Measurements from ENCODE around the gene COL19A1. TPM values are rescaled to one million over a fixed set of nuclear protein-coding genes. Genes with fewer than 3 reads are reported as not detected.
A peak's percentile ranks its signal among the peaks of the same experiment; 100 is the strongest.

COL19A1 gene
- total RNA-seq, 1 donor from 2014 or later: 1.4 TPM

DNA sequence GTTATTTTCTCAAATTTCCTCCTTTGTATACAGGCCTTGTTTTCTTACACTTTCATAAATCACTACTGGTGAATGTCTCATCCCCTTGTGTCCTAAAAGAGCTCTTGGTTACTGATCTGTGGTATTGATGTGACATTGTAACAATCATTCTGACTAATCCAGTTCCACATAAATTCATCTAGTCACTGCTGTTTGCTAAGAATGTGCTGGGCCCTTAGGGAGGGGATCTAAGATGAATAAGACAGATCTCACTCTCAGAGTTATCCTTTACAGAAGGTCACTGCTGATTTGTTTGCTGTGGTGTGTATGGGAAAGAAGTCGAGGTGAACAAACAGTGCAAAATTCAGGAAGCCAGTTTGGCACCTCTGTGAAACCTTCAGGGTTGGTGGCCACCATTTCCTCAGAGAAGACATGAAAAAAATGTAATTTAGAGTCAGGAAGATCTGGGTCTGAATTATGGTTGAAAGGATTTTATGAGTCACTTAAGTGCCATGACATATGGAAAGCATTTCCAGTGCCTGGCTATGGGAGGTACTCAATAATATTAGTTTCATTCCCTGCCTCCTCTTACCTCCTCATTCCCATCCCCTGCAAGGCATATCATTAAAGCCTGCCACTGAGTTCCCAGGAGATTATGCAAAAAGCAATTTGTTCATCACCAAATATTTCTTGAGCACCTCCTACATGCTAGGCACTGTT is 314.7 kb downstream of the COL19A1 start:
- no peak for DNase-seq
- ATAC-seq: no peak
- intact Hi-C loops (cut with micrococcal nuclease): no loop called here

DNA sequence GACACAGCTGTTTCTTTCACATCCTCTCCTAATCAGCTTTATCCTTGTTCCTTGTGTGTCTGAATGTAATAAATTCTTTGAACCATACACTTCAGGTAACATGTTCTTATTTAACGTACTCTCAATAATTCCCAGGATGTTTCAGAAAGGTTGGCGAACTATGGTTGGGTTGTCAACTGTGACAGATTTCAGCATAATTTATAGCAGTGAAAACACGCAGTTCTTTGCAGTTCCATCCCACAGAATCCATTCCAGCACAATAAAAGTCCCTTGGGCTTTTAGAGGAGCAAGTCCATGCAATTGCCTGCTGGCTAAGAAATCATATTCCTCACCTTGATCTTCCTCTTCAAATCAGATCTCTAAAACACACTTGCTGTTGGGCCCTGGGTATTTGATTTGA is 317.2 kb downstream of the COL19A1 start:
- DNase-seq: no peak
- ATAC-seq: no peak
- intact Hi-C loops (cut with micrococcal nuclease): no loop called here

DNA sequence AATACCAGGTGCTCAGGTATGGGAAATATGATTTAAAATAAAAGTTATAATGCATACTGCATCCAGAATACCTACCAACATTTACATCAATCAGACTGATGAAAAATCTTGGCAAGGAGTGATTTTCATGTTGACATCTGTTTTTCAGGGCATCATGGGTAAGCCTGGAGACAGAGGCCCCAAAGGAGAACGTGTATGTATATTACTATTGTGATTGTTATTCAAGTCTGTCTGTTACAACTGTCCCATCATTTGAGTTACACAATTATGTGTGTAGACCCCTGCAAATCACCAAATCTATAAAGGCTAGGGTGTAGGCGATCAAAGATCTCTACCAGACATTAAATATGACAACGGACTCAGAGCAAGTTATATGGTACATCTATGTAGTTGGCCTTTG is 318.4 kb downstream of the COL19A1 start:
- no peak for DNase-seq
- intact Hi-C loops (cut with micrococcal nuclease): no loop called here
- ATAC-seq: no peak

DNA sequence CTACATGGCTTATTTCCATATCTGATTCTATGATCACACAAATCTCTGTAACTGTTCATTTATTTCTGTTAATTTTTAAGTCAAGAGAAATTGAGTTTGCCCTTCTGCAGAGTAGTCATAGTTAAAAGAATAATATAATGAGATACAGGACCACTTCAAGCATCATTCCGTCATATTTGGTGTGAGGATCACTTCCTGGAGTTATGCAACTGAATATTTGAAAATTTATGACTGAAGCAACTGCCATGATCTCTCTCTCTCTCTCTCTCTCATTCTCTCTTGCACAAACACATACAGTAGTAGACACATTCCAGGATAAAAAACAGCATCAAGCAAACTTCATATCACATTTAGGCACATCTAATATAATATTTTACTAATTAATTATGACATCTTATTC is 320.1 kb downstream of the COL19A1 start:
- no peak for DNase-seq
- intact Hi-C loops (cut with micrococcal nuclease): no loop called here
- ATAC-seq: no peak

DNA sequence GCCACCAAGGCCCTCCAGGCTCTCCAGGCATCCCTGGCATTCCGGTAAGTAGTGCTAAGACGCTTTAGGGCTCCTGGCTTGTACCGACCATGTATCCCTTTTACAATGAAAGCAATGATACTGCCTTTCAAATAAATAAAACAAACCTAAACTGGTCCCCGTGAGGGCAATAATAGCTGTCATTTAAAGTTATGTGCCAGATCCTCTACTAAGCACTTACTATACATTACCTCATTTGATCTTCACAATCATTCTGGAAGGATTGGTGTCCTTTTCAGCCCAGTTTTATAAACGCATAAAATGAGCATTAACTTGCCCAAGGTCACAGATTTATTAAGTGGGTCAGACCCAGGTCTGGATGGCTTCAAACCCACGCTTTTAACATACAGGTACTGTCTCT is 321.8 kb downstream of the COL19A1 start:
- ATAC-seq (no peak), DNase-seq (no peak)
- intact Hi-C loops (cut with micrococcal nuclease): no loop called here

DNA sequence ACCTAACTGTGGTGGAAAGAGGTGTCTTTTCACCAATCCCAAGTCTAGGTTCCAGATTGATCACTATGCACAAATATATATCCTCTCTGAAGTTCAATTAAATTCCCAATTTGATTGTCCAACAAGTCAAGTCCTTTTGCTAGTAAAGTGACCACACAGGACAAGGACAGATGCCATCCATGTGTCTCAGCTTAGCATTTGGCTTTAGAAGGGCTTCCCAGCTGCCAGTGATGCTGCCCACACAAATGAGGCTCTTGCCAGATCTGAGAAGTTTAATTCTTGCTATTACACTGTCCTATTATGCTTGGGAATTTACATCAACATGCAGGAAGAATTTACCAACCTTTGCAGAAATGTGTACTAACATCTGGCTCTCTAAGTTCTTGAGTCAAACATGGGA is 328.1 kb downstream of the COL19A1 start:
- intact Hi-C loops (cut with micrococcal nuclease): no loop called here
- ATAC-seq: no peak

DNA sequence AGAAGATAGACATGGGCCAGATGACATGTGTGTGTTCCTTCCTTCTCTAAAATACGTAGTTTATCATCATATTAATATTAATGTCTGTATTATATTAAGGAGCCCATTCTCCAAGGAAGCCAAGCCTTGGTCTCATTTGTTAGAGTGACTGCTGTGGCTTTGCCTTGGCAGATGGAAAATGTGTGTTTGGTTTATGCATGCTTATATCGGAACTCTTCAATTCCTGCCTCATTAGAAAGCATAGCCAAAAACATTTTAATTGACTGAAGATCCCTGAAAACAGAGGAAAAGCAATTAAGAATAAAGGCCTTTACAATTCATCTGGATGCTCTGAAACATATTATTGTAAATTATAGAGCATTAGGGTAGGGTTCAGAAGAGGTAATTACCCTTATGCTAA is 330.2 kb downstream of the COL19A1 start:
- DNase-seq: no peak
- no peak for ATAC-seq
- intact Hi-C loops (cut with micrococcal nuclease): no loop called here

More for the DNA sequence above, 328.1 kb downstream of the COL19A1 start:
- no peak for DNase-seq

DNA sequence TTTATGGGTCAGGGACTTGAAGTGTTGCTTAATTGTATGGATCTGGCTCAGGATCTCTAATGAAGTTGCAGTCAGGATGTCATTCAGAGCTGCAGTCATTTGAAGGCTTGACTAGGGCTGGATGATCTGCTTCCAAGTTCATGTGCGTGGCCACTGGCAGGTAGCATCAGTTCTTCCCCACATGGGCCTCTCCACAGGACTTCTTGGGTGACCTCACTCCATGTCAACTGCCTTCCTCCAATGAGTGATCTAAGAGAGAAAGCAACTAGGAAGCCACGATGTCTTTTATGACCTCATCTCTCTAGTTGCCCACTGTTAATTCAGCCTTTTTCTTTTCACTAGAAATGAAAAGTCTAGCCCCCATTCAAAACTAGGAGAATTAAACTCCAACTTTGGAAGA is 332.4 kb downstream of the COL19A1 start:
- DNase-seq (no peak), ATAC-seq (no peak)
- intact Hi-C loops (cut with micrococcal nuclease): no loop called here

DNA sequence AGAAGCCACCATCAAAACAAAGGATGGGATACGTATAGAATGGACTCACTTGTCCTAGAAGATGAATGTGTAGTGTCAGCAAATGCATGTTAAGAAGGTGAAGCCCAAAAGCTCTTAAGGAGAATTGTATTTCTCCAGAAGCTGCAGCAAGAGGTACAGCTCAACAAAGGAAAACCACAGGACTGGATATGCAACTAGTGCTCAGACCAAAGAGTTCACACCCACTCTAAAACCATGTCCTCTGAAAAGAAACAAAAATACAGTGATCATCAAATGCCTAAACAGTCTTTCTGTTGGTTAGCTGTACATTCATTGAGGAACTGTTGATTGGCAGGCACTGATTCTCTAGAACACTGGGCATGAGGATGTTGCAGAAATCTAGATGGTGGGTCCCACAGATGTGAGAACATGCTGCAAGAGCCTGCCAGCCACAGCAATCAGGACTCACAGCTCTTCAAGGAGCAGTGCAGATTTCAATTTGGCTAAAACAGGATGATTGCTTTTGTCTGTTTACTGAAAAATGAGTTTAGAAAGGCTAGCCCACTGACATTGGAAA is 342.0 kb downstream of the COL19A1 start:
- ATAC-seq (no peak), DNase-seq (no peak)
- intact Hi-C loops (cut with micrococcal nuclease): no loop called here

DNA sequence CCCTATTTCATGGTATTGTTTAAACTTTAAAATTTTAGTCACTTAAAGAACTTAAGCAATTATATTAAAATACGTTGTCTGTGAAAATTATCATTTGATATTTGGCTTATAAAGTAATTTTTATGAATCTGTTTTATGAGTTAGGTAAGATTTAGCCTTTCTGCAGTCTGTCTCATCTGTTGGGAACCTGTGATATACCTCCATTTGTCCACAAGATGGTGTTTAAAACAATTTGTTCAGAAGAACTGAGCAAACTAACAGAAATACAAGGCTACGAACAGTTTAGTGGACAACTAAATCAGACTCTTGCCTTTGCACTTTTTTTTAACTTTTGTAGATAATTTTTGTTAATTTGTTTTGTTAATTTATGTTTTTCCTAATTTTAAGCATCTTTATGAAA is 344.1 kb downstream of the COL19A1 start:
- intact Hi-C loops (cut with micrococcal nuclease): no loop called here
- ATAC-seq (no peak), DNase-seq (no peak)

DNA sequence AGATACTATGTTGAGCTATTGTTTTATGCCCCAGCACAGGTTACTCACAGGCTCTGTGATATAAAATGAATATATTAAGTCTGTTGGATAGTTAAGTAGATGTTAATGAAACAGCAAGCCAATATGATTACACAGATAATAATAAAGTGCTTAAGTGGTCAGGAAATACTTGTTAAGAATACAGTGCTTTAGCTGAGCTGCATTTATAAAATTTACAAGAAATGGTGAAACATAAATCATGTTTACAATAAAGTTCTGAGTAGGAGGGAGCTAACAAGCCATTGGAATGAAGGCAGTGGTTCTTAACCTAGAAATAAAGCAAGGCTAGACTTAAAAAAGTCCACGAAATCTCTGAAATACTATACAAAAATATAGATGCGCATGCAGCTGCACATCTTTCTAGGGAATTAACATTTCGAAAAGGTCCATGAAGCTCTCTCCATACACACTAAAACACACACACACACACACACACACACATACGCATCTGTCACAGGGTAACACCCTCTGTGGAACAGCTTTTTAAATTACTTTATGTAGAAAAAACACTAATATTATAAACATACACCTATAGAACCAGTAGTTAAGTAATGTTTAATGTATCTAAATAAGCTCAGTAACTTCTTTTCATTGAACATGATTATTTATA is 349.2 kb downstream of the COL19A1 start:
- DNase-seq: no peak

DNA sequence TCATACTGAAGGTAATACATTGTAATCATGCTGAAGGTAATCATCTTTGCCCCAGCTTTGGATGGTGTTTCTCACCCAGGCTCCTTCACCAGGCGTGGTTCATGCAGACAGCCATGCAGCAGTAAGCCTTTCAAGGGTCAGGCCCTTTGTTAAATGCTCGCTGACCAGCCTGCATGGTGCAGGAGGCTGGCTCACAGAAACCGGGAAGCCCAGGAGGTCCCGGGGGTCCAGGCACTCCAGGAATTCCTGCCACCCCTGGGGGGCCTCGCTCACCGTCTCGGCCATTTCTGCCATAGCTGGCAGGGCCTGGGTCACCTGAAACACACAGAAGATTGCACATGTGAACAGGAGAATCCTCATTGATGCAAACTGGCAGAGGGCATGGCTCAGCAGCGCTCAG is 350.4 kb downstream of the COL19A1 start:
- intact Hi-C loops (cut with micrococcal nuclease): no loop called here
- DNase-seq (no peak), ATAC-seq (no peak)

More for the DNA sequence above, 349.2 kb downstream of the COL19A1 start:
- intact Hi-C loops (cut with micrococcal nuclease): no loop called here
- ATAC-seq: no peak

DNA sequence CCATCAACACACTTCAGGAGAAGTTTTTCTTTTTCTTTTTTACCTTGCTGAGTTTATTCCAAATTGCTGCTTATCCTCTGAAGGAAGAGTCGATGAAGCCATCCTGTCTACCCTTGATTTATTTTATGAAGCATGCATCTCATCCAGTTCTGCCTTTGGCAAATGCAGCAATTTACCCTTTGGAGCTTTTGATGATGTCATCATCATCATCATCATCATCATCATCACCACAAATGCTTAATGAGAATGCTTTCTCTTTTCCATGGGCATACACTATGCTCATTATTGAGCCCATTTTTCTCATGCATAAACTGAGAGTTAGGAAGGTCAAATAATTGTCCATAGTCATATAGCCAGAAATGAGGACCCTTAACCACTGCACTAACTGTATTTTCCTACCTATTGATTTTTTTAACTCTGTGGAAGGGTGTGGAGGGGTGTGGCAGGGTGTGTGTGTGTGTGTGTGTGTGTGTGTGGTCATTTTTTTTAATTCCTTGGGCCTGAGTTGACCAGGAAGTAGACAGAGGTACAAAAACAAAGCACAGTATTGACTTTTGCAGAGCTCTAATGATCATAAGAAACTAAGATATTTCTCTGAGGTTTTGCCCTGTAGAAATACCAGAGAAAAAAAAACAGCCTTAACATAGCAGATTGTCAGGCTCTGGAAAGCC is 353.7 kb downstream of the COL19A1 start:
- intact Hi-C loops (cut with micrococcal nuclease): no loop called here
- DNase-seq (no peak), ATAC-seq (no peak)

DNA sequence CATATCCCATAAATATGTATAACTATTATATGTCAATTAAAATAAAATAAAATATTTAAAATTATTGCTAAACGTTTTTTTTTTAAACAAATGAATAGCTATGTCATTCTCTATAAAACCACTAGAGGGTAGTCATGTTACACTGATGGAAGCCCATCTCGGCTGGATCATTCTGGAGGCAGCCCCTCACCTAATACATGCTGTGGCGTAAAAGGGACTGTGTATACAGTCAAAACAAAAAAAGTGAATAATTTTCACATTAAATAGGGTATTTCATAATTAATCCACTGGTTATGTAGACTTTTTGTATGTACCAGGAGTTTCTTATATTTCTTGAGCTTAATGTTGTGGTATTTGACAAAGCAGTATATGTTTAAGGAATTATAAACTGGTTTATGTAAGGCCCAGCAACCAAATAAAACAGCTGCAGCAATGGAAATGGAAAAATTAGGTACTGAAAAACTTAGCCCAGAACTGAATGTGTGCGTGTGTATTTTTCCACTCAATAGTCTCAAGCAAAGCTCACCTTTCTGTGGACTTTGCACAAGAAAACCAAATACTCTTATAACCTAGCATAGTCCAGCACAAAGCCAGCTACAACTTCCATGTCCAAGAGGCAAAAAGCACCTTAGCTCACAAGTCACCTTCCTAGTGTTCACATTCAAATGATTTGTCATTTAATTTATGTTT is 354.8 kb downstream of the COL19A1 start:
- ATAC-seq: no peak
- intact Hi-C loops (cut with micrococcal nuclease): no loop called here
- DNase-seq: no peak

DNA sequence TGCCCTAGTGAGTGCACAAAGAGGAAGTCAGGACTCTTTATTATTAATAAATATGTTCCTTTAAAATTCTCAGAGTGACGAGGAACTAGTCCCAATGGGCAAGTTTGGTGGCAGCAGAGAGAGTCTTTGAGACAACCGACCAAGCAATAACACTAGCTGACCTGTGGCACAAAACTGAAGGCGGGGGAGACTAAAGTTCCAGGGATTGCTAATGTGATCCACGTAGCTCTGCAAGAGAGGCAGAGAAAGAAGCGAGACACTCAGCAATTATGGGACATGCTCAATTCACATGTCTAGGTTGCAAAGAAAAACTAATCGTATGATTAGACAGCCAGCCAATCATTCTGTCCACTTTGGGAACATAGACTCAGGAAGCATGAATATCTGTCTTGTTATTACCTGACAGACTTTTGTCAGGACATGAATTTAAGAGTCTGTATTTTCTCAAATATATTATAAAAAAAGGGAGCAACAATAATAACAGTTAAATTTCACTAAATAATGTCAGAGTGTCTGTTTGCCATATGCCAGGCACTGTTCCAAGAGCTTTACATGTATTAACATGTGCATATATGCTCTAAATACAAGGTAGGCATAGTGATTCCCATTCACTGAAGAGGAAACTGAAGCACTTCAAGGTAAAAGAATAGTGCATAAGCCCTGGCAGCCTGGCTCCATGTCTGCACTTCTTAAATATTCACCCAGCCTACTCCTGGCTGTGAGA is 355.5 kb downstream of the COL19A1 start:
- intact Hi-C loops (cut with micrococcal nuclease): no loop called here
- ATAC-seq: no peak

DNA sequence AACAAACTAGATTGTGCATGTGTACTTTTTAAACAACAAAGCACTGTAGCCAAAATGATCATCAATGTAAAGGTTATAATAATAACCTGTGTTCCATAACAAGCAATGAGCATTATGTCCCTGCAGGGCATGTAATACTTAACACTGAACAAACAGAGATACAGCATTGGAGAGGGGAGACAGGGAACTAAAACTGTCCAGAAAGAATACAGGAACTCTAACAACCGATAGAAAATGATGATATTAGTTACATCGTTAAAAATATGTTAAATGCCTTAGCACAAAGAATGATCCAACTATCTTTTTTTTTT is 356.0 kb downstream of the COL19A1 start:
- DNase-seq: no peak
- no peak for ATAC-seq
- intact Hi-C loops (cut with micrococcal nuclease): no loop called here

More for the DNA sequence above, 355.5 kb downstream of the COL19A1 start:
- DNase-seq: no peak

DNA sequence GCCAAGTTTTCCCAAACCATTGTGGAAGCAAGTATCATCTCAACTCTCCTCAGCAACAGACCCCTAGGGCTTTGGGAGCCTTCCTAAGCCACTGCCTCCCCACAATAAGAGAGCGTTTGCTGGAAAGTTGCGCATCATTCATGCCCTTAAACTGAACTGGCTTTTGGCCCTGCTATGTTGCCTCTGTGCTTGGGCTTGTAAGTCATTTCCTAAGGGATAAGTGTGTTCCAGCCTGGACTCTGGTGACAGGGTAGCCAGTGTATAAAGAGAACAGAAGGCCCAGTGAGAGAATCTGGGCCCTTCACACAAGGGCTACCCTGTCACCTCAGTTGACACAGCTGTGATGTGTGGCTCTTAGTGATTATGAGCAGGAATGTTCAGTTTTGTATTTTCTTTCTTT is 358.7 kb downstream of the COL19A1 start:
- ATAC-seq: peak; percentile 73
- no peak for DNase-seq
- intact Hi-C loops (cut with micrococcal nuclease): no loop called here

DNA sequence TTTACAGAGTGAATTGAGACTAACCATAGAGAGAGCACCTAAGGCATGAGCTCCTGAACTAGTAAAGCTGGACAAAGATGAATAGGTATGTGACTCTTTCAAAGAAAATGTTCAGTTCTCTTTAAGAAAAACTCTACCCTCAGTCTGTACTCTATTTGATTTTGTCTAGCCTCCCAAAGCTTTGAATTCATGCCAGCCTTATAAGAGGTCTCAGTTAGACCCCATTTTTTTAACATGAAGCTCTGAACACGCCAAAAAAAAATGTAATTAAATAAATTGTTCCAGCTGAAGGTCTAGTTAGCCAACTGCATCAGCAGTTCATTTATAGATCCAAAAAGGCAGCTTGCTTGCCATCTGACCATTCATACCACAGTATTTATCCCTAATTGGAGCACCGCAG is 365.0 kb downstream of the COL19A1 start:
- ATAC-seq (no peak), DNase-seq (no peak)
- intact Hi-C loops (cut with micrococcal nuclease): no loop called here

DNA sequence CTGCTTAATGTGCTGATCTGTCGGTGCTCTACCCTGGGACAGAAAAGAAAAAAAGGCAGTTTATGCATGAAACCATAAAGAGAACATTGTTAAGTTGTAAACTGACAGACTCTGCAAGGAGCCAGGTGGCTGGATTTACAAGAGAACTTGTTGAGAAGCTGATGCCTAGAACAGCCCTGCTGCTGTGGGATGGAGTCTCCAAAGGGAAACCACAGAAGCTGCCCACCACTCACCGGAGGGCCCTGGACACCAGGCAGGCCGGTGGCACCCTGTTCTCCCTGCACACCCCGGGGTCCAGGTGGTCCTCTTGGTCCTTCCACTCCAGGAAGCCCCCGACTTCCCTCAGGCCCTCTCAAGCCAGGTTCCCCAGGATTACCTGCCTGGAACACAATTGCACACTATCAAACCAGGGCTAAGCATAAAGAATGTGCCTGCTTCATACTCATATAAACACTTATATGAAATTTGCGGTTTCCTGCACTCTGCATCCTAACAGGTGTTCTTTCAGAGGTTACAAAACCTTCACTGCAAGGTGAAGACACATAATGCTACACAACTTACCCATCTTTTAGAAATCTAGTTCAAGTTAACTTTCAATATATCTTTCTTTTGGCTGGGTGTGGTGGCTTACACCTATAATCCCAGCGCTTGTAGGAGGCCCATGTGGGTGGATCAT is 368.3 kb downstream of the COL19A1 start:
- ATAC-seq (no peak), DNase-seq (no peak)
- intact Hi-C loops (cut with micrococcal nuclease): no loop called here

Data from left ventricle myocardium superior (tissue), 1 donor.